ENCODE results near the gene PRKAR1B. TPM values are rescaled to one million over a fixed set of nuclear protein-coding genes. Genes with fewer than 3 reads are reported as not detected.

Gene PRKAR1B
- total RNA-seq, 2 donors from 2014 or later: 33.5 to 43.2 TPM

- peaks cover 34% of the 10 kb centered on the region for H3K9me3 ChIP-seq (ENCODE audit: control insufficient read depth, low read length)
- Mint-ChIP-seq H3K4me3 (no peak overlapping the region), H3K4me1 (peaks cover 5% of the 10 kb centered on the region), H3K9me3 (peaks cover 8% of the 10 kb centered on the region), H3K27me3 (ENCODE audit: insufficient read depth) (no peaks in the 10 kb centered on the region), H3K36me3 (ENCODE audit: low read depth) (peaks cover 14% of the 10 kb centered on the region), H3K27ac (no peak overlapping the region)
- peaks cover 49% of the 10 kb centered on the region for H3K36me3 ChIP-seq (ENCODE audit: control insufficient read depth, insufficient read depth, low read length)
- no peak overlapping the region for H3K9ac ChIP-seq (ENCODE audit: extremely low read depth, low read length, poor library complexity, severe bottlenecking)
- no peak overlapping the region for H3K4me3 ChIP-seq (ENCODE audit: low read length)
- H3K27me3 ChIP-seq (ENCODE audit: control insufficient read depth, insufficient read depth, low read length, poor library complexity, severe bottlenecking): no peaks in the 10 kb centered on the region
- DNase-seq: no peak
- H3K27ac ChIP-seq (ENCODE audit: low read depth, low read length): no peak overlapping the region
- WGBS, 2 experiments (ENCODE audit: insufficient coverage in 1 of 2, insufficient read length in 1 of 2): 93 to 98% methylated on average over 3 of the region's 3 CpGs
- TF ChIP-seq CTCF (conservative IDR thresholded peaks at IDR 0.05): no peak
- no peaks in the 10 kb centered on the region for H3K4me1 ChIP-seq (ENCODE audit: control insufficient read depth, insufficient read depth, low read length)
These were observed 5.5 kb upstream of the PRKAR1B start for GRCh38 chr7:732556-732955.

- Mint-ChIP-seq H3K9me3 (peaks cover 8% of the 10 kb centered on the region), H3K4me3 (no peak overlapping the region), H3K36me3 (ENCODE audit: low read depth) (peaks cover 13% of the 10 kb centered on the region), H3K27ac (no peak overlapping the region), H3K4me1 (peaks cover 5% of the 10 kb centered on the region), H3K27me3 (ENCODE audit: insufficient read depth) (no peaks in the 10 kb centered on the region)
- Histone ChIP-seq H3K9ac (ENCODE audit: extremely low read depth, low read length, poor library complexity, severe bottlenecking) (no peak overlapping the region), H3K27me3 (ENCODE audit: control insufficient read depth, insufficient read depth, low read length, poor library complexity, severe bottlenecking) (no peaks in the 10 kb centered on the region), H3K4me3 (ENCODE audit: low read length) (no peak overlapping the region), H3K4me1 (ENCODE audit: control insufficient read depth, insufficient read depth, low read length) (no peaks in the 10 kb centered on the region), H3K9me3 (ENCODE audit: control insufficient read depth, low read length) (peaks cover 34% of the 10 kb centered on the region), H3K27ac (ENCODE audit: low read depth, low read length) (no peak overlapping the region), H3K36me3 (ENCODE audit: control insufficient read depth, insufficient read depth, low read length) (peaks cover 49% of the 10 kb centered on the region)
- DNase-seq: peak; percentile 73
- peak; percentile 37 for TF ChIP-seq CTCF (conservative IDR thresholded peaks at IDR 0.05)
- WGBS, 2 experiments (ENCODE audit: insufficient coverage in 1 of 2, insufficient read length in 1 of 2): 92% methylated on average over 12 to 17 of the region's 17 CpGs
These were observed 5.0 kb upstream of the PRKAR1B start for GRCh38 chr7:732094-732541.

- Histone ChIP-seq H3K9me3 (ENCODE audit: control insufficient read depth, low read length) (peaks cover 32% of the 10 kb centered on the region), H3K27ac (ENCODE audit: low read depth, low read length) (no peak overlapping the region), H3K4me3 (ENCODE audit: low read length) (no peak overlapping the region), H3K9ac (ENCODE audit: extremely low read depth, low read length, poor library complexity, severe bottlenecking) (no peak overlapping the region), H3K27me3 (ENCODE audit: control insufficient read depth, insufficient read depth, low read length, poor library complexity, severe bottlenecking) (no peaks in the 10 kb centered on the region), H3K36me3 (ENCODE audit: control insufficient read depth, insufficient read depth, low read length) (peaks cover 49% of the 10 kb centered on the region), H3K4me1 (ENCODE audit: control insufficient read depth, insufficient read depth, low read length) (no peaks in the 10 kb centered on the region)
- Mint-ChIP-seq H3K27me3 (ENCODE audit: insufficient read depth) (no peaks in the 10 kb centered on the region), H3K9me3 (peaks cover 8% of the 10 kb centered on the region), H3K36me3 (ENCODE audit: low read depth) (peaks cover 13% of the 10 kb centered on the region), H3K4me1 (peaks cover 5% of the 10 kb centered on the region), H3K27ac (peak overlapping the region; percentile 52), H3K4me3 (no peak overlapping the region)
- DNase-seq: no peak
- TF ChIP-seq CTCF (conservative IDR thresholded peaks at IDR 0.05): no peak
- 95 to 98% methylated on average over 12 to 17 of the region's 17 CpGs for WGBS, 2 experiments (ENCODE audit: insufficient coverage in 1 of 2, insufficient read length in 1 of 2)
These were observed 4.5 kb upstream of the PRKAR1B start for GRCh38 chr7:731440-732085.

All from endodermal cell (in vitro differentiated cells).